ENCODE measurements around the gene ABCA13.

ABCA13 gene

GRCh38 chr7:48548667-48549066 lies 377.4 kb downstream of the ABCA13 start:
- Mint-ChIP-seq H3K9me3 (no peaks in the 10 kb centered on the region), H3K27ac (no peak overlapping the region), H3K4me3 (no peak overlapping the region), H3K27me3 (no peaks in the 10 kb centered on the region), H3K36me3 (ENCODE audit: low read depth) (no peaks in the 10 kb centered on the region), H3K4me1 (ENCODE audit: low read depth) (no peaks in the 10 kb centered on the region)
- intact Hi-C loops (cut with micrococcal nuclease): no loop called here

DNA sequence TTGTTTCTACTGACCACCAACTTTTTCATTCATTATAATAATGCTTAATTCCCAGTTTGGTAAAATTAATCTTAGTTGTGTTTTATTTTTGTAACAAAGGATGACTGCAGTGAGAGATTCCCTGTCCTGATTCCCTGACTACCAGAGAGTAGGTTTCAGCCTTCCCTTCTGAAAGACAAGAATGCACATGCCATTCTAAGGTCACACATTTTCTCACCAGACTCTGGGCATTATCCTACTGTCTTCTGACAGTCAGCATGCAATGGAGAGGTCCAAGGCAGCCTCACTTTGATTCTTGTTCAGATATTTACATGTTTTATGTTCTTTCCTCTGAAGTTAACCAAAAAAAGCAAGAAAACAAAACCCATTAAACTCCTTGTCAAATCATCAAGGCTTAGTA lies 380.4 kb downstream of the ABCA13 start:
- intact Hi-C loops (cut with micrococcal nuclease): no loop called here
- no peaks in the 10 kb centered on the region for H3K27me3 Mint-ChIP-seq
- no peak overlapping the region for H3K27ac Mint-ChIP-seq
- no peaks in the 10 kb centered on the region for H3K4me1 Mint-ChIP-seq (ENCODE audit: low read depth)
- peaks cover 8% of the 10 kb centered on the region for H3K9me3 Mint-ChIP-seq
- H3K4me3 Mint-ChIP-seq: no peak overlapping the region
- H3K36me3 Mint-ChIP-seq (ENCODE audit: low read depth): no peaks in the 10 kb centered on the region

DNA sequence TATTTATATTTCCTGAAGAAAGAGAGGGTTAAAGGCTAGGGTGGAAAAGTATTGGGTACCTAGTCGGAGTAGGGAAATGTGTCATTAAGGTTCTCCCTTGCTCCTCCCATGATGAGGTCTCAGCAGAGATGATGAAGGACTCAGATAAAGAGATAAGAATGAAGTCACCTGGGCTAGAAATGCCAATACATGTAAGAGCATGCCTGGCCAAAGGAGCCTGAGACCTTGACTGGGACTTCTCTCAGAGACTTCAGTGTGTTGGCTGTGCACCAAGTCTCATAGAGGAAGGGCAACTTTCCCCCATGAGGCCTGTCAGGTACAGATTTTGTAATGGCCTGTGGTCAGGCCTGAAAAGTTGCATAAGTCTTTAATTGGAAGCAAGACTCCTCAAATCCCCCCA lies 392.1 kb downstream of the ABCA13 start:
- Mint-ChIP-seq H3K27ac (no peak overlapping the region), H3K4me3 (no peak overlapping the region), H3K36me3 (ENCODE audit: low read depth) (no peaks in the 10 kb centered on the region), H3K27me3 (no peaks in the 10 kb centered on the region), H3K9me3 (peaks cover 2% of the 10 kb centered on the region), H3K4me1 (ENCODE audit: low read depth) (peaks cover 11% of the 10 kb centered on the region)
- intact Hi-C loops (cut with micrococcal nuclease): no loop called here

DNA sequence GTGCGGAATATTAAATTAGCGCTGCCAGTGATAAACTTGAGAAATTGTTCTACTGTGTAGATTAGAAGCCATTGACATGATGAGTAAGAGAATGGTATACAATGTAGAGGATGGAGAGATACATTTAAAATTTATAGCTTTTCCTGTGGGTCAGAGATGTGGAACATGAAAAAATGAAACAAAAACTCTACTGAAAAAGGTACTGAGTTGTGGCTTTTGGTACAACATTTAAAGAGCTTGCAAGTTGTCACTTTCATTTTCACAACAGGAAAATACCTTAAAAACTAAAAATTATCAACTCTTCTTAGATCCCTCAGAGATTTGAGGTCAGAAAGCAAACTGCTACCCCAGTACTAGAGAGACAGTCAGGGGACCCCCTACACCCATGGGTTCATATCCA lies 404.3 kb downstream of the ABCA13 start:
- no peaks in the 10 kb centered on the region for H3K9me3 Mint-ChIP-seq
- peaks cover 6% of the 10 kb centered on the region for H3K4me1 Mint-ChIP-seq (ENCODE audit: low read depth)
- no peaks in the 10 kb centered on the region for H3K36me3 Mint-ChIP-seq (ENCODE audit: low read depth)
- no peak overlapping the region for H3K4me3 Mint-ChIP-seq
- H3K27ac Mint-ChIP-seq: no peak overlapping the region
- no peaks in the 10 kb centered on the region for H3K27me3 Mint-ChIP-seq
- intact Hi-C loops (cut with micrococcal nuclease): no loop called here

GRCh38 chr7:48587475-48587874 lies 416.2 kb downstream of the ABCA13 start:
- intact Hi-C loops (cut with micrococcal nuclease): no loop called here
- H3K4me3 Mint-ChIP-seq: no peak overlapping the region
- H3K27me3 Mint-ChIP-seq: no peaks in the 10 kb centered on the region
- no peaks in the 10 kb centered on the region for H3K36me3 Mint-ChIP-seq (ENCODE audit: low read depth)
- H3K27ac Mint-ChIP-seq: no peak overlapping the region
- no peaks in the 10 kb centered on the region for H3K4me1 Mint-ChIP-seq (ENCODE audit: low read depth)
- no peaks in the 10 kb centered on the region for H3K9me3 Mint-ChIP-seq

GRCh38 chr7:48594349-48594748 lies 423.1 kb downstream of the ABCA13 start:
- Mint-ChIP-seq H3K9me3 (no peaks in the 10 kb centered on the region), H3K4me3 (no peak overlapping the region), H3K4me1 (ENCODE audit: low read depth) (no peaks in the 10 kb centered on the region), H3K27me3 (no peaks in the 10 kb centered on the region), H3K27ac (no peak overlapping the region), H3K36me3 (ENCODE audit: low read depth) (no peaks in the 10 kb centered on the region)
- intact Hi-C loops (cut with micrococcal nuclease): no loop called here

- Mint-ChIP-seq H3K27ac (no peak overlapping the region), H3K4me3 (no peak overlapping the region), H3K4me1 (ENCODE audit: low read depth) (no peaks in the 10 kb centered on the region), H3K9me3 (no peaks in the 10 kb centered on the region), H3K36me3 (ENCODE audit: low read depth) (no peaks in the 10 kb centered on the region), H3K27me3 (no peaks in the 10 kb centered on the region)
- intact Hi-C loops (cut with micrococcal nuclease): no loop called here
Observed at GRCh38 chr7:48595756-48596155, 424.5 kb downstream of the ABCA13 start.

DNA sequence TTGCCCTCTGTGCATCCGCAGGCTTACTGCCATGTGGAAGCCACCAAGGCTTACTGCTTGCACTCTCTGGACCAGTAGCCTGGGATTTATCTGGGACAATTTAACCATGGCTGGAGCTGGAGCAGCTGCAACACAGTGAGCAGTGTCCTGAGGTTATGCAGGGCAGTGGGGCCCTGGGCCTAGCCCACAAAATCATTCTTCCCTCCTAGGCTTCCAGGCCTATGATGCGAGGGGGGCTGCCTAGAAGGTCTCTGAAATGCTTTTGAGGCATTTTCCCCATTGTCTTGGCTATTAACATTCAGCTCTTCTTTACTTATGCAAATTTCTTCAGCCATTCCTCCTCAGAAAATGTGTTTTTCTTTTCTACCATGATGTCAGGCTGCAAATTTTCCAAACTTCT lies 439.4 kb downstream of the ABCA13 start:
- Mint-ChIP-seq H3K27ac (no peak overlapping the region), H3K4me3 (no peak overlapping the region), H3K9me3 (peaks cover 15% of the 10 kb centered on the region), H3K36me3 (ENCODE audit: low read depth) (no peaks in the 10 kb centered on the region), H3K4me1 (ENCODE audit: low read depth) (no peaks in the 10 kb centered on the region), H3K27me3 (no peaks in the 10 kb centered on the region)
- intact Hi-C loops (cut with micrococcal nuclease): no loop called here

DNA sequence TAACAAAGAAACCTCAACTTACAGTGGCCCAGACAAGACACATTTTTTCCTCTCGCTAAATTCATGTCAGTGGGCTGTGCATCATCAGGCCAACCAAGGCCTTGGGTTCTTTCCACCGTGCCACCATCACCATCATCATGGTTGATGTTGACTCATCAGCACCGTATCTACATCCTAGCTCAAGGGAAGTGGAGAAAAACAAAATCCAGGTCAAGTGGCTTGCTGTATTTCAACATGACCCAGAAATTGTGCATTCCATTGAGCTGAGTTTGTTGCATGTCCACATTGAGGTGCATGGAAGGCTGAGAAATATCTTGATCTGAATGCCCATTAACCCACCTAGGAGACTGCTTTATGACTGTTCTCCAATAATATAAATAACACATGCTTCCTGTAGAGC lies 440.7 kb downstream of the ABCA13 start:
- Mint-ChIP-seq H3K36me3 (ENCODE audit: low read depth) (no peaks in the 10 kb centered on the region), H3K4me1 (ENCODE audit: low read depth) (no peaks in the 10 kb centered on the region), H3K27ac (no peak overlapping the region), H3K27me3 (no peaks in the 10 kb centered on the region), H3K9me3 (peaks cover 15% of the 10 kb centered on the region), H3K4me3 (no peak overlapping the region)
- intact Hi-C loops (cut with micrococcal nuclease): no loop called here

GRCh38 chr7:48617508-48617907 lies 446.2 kb downstream of the ABCA13 start:
- Mint-ChIP-seq H3K36me3 (ENCODE audit: low read depth) (no peaks in the 10 kb centered on the region), H3K27me3 (no peaks in the 10 kb centered on the region), H3K4me3 (no peak overlapping the region), H3K4me1 (ENCODE audit: low read depth) (peaks cover 5% of the 10 kb centered on the region), H3K27ac (no peak overlapping the region), H3K9me3 (no peaks in the 10 kb centered on the region)
- intact Hi-C loops (cut with micrococcal nuclease): no loop called here

GRCh38 chr7:48617993-48618392 lies 446.7 kb downstream of the ABCA13 start:
- Mint-ChIP-seq H3K9me3 (no peaks in the 10 kb centered on the region), H3K36me3 (ENCODE audit: low read depth) (no peaks in the 10 kb centered on the region), H3K4me1 (ENCODE audit: low read depth) (peaks cover 5% of the 10 kb centered on the region), H3K4me3 (no peak overlapping the region), H3K27me3 (no peaks in the 10 kb centered on the region), H3K27ac (no peak overlapping the region)
- intact Hi-C loops (cut with micrococcal nuclease): no loop called here

DNA sequence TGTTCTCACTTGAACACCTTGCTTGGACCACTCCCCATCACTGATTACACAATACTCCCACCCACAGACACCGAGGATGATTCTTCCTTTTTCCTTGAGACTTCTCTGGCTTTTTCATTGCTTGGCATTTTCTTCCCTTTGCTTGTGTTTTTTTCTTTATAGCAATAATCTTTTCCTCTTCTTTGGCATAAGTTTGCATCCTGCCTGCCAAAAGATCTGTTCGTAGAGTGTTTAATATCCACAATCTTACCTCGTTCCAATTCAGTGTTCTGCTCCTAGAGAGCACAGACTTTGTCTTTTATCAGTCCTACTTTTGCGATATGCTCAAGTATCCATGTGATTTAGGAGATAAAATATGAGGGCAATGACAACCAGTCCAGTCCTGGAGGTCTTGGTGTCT lies 449.8 kb downstream of the ABCA13 start:
- Mint-ChIP-seq H3K4me3 (no peak overlapping the region), H3K9me3 (no peaks in the 10 kb centered on the region), H3K4me1 (ENCODE audit: low read depth) (peaks cover 5% of the 10 kb centered on the region), H3K27ac (no peak overlapping the region), H3K27me3 (no peaks in the 10 kb centered on the region), H3K36me3 (ENCODE audit: low read depth) (no peaks in the 10 kb centered on the region)
- intact Hi-C loops (cut with micrococcal nuclease): no loop called here

DNA sequence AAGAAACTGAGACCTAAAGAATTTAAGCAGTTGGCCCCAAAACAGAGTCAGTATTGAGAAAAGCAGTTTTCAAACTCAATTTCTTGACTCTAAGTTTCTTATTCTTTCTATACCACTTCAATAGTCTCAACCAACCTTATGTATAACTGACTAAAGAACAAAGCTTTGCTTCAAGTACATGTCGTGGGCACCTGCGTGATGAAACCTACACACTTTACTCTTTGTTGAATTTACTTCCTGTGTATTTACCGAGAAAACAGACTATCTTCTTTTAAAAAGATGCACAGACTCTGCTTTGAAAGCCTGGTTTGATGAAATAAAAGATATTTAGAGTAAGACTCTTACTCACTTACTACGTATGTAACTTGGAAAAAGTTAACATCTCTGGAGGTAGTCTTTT lies 455.9 kb downstream of the ABCA13 start:
- no peaks in the 10 kb centered on the region for H3K36me3 Mint-ChIP-seq (ENCODE audit: low read depth)
- no peaks in the 10 kb centered on the region for H3K27me3 Mint-ChIP-seq
- H3K4me1 Mint-ChIP-seq (ENCODE audit: low read depth): no peaks in the 10 kb centered on the region
- intact Hi-C loops (cut with micrococcal nuclease): no loop called here
- no peak overlapping the region for H3K4me3 Mint-ChIP-seq
- no peaks in the 10 kb centered on the region for H3K9me3 Mint-ChIP-seq
- no peak overlapping the region for H3K27ac Mint-ChIP-seq

DNA sequence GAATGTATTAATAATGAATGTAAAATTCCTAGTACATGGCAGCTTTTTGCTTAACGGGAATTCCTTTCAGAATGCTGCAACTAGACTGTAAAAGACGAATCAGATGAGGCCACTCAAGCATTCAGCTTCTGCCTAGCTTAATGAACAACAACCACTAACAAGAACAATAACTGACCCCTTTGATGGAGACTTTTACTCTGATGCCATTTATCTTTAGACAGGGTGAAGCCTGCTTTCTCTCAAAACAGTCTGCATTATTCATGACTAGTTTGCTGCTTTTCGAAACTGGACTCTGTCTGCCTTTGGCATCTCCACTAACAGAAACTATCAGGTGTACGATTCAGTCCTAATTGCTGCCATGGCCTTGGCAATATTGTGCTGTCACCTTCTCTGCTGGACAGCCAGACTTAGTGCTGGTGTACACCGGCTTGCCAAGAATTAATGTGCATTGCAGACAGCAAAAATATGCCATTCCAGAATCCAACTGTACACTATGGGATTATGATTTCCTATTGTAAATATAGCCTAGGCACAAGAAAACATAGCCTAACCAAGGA lies 457.6 kb downstream of the ABCA13 start:
- H3K27me3 Mint-ChIP-seq: no peaks in the 10 kb centered on the region
- intact Hi-C loops (cut with micrococcal nuclease): no loop called here
- H3K4me1 Mint-ChIP-seq (ENCODE audit: low read depth): no peaks in the 10 kb centered on the region
- H3K4me3 Mint-ChIP-seq: no peak overlapping the region
- H3K9me3 Mint-ChIP-seq: no peaks in the 10 kb centered on the region
- no peaks in the 10 kb centered on the region for H3K36me3 Mint-ChIP-seq (ENCODE audit: low read depth)
- no peak overlapping the region for H3K27ac Mint-ChIP-seq

- H3K9me3 Mint-ChIP-seq: no peaks in the 10 kb centered on the region
- intact Hi-C loops (cut with micrococcal nuclease): no loop called here
- H3K4me3 Mint-ChIP-seq: no peak overlapping the region
- peaks cover 4% of the 10 kb centered on the region for H3K27me3 Mint-ChIP-seq
- H3K36me3 Mint-ChIP-seq (ENCODE audit: low read depth): no peaks in the 10 kb centered on the region
- H3K27ac Mint-ChIP-seq: no peak overlapping the region
- H3K4me1 Mint-ChIP-seq (ENCODE audit: low read depth): no peaks in the 10 kb centered on the region
Observed at GRCh38 chr7:48634116-48634632, 462.9 kb downstream of the ABCA13 start.

Data from dendritic cell treated with granulocyte-macrophage colony-stimulating factor and Interleukin-4, amounts not matched to agents 40 ng/mL and 50 ng/mL, for 4 days (primary cell).